HepG2 (cell line): Measurements from ENCODE around the gene APBA1. TPM values are rescaled to one million over a fixed set of nuclear protein-coding genes. Genes with fewer than 3 reads are reported as not detected.

ENCODE experiments used
- ATAC-seq: fragments of 200-7000 bp; cut with Tn5 transposase; 3 replicates; pipeline ENCODE4 v1.9.1; 2020; ENCODE audit warnings: mild to moderate bottlenecking, moderate library complexity
- BruUV-seq: library from RNA; stranded (reverse); fragments of 400-500 nt; replicated peaks from 2 replicates; lab custom pipeline; 2021; lab: Mats Ljungman, UMichigan
- CTCF ChIA-PET: fragments of 300-600 bp; formaldehyde crosslinking; extraction: SDS; loops from one replicate; lab custom pipeline; 2021; ENCODE audit warnings: low total read pairs, inconsistent platforms, low intra/inter-chr PET ratio; lab: Yijun Ruan, JAX
- POLR2A ChIA-PET: fragments of 350-600 bp; sonication (Branson Sonifier 250); formaldehyde crosslinking; loops from one replicate; lab custom pipeline; 2020; ENCODE audit warnings: antibody characterized with exemption, inconsistent platforms; lab: Yijun Ruan, JAX
- DNase-seq: peaks from one replicate; pipeline ENCODE4 v3.0.0-alpha.2; 2015; ENCODE audit warnings: low spot score
- FAIRE-seq: peaks from 3 replicates; lab custom pipeline; 2011; peaks lifted over from hg19 to GRCh38; lab: Jason Lieb, UNC
- H2AFZ ChIP-seq: one replicate; pipeline ENCODE4 v1.6.1; 2011; ENCODE audit warnings: low read length, inconsistent platforms
- H3K27ac ChIP-seq: fragments of 300-600 bp; 3 replicates; pipeline ENCODE4 v1.8.0; 2011; ENCODE audit warnings: mixed run types, mild to moderate bottlenecking, mixed read lengths, low read length, inconsistent platforms; ENCODE audit not compliant: insufficient read depth; ENCODE audit errors: extremely low read length
- H3K27me3 ChIP-seq, 2 experiments: fragments of 200-600 bp in 1 of 2; 2 replicates in 1 of 2; 3 replicates in 1 of 2; pipeline versions ENCODE4 v1.6.0 to v1.8.0; 2011; ENCODE audit warnings: low read length in 2 of 2, mild to moderate bottlenecking in 2 of 2, moderate library complexity in 2 of 2, inconsistent platforms in 1 of 2; ENCODE audit not compliant: insufficient read depth in 2 of 2, control insufficient read depth in 1 of 2
- H3K36me3 ChIP-seq, 2 experiments: fragments of 200-600 bp in 1 of 2; replicated peaks in 1 of 2; 2 replicates in 1 of 2; 3 replicates in 1 of 2; pipeline versions ENCODE4 v1.5.1 to v1.8.0; 2011; ENCODE audit warnings: low read length in 2 of 2, inconsistent platforms in 1 of 2; ENCODE audit not compliant: insufficient read depth in 2 of 2, control insufficient read depth in 1 of 2
- H3K4me1 ChIP-seq: 2 replicates; pipeline ENCODE4 v1.5.1; 2012; ENCODE audit warnings: low read length, inconsistent platforms; ENCODE audit not compliant: insufficient read depth
- H3K4me2 ChIP-seq: 2 replicates; pipeline ENCODE4 v1.6.0; 2011; ENCODE audit warnings: low read depth, low read length, inconsistent platforms
- H3K4me3 ChIP-seq, 3 experiments: fragments of 200-600 bp in 1 of 3; sonication (generic), shearing (Covaris generic) in 1 of 3; replicated peaks in 1 of 3; 2 replicates each; pipeline ENCODE4 v1.5.1; 2011 to 2016; ENCODE audit warnings: low read length in 3 of 3, inconsistent platforms in 2 of 3, low read depth in 2 of 3, mild to moderate bottlenecking in 2 of 3, control low read depth in 1 of 3, mixed read lengths in 1 of 3; ENCODE audit not compliant: insufficient read depth in 1 of 3
- H3K79me2 ChIP-seq: one replicate; pipeline ENCODE4 v1.6.1; 2011; ENCODE audit warnings: low read length, inconsistent platforms; ENCODE audit not compliant: insufficient read depth
- H3K9ac ChIP-seq: 2 replicates; pipeline ENCODE4 v1.6.0; 2011; ENCODE audit warnings: mild to moderate bottlenecking, low read depth, low read length, inconsistent platforms; ENCODE audit not compliant: insufficient read depth
- H3K9me3 ChIP-seq: 2 replicates; pipeline ENCODE4 v1.5.1; 2012; ENCODE audit warnings: mild to moderate bottlenecking, low read length
- H4K20me1 ChIP-seq: 2 replicates; pipeline ENCODE4 v1.6.0; 2011; ENCODE audit warnings: inconsistent platforms, mild to moderate bottlenecking, low read length, moderate library complexity; ENCODE audit not compliant: insufficient read depth
- AKAP8 ChIP-seq: sonication (generic); formaldehyde crosslinking; IDR thresholded peaks from 2 replicates; pipeline ENCODE4 v1.5.1; 2020; ENCODE audit warnings: mild to moderate bottlenecking, missing genetic modification reagents
- CCDC6 ChIP-seq: sonication (generic); formaldehyde crosslinking; IDR thresholded peaks from 2 replicates; pipeline ENCODE4 v1.8.1; 2022; ENCODE audit warnings: mild to moderate bottlenecking, missing genetic modification reagents, moderate library complexity
- HOMEZ ChIP-seq: IDR thresholded peaks from 2 replicates; pipeline ENCODE4 v1.6.1; 2016; ENCODE audit warnings: low read depth
- PLRG1 ChIP-seq: fragments of 450-650 bp; conservative IDR thresholded peaks from 2 replicates; pipeline ENCODE4 v1.6.1; 2016
- REL ChIP-seq: sonication (generic); formaldehyde crosslinking; conservative IDR thresholded peaks from 2 replicates; pipeline ENCODE4 v1.8.0; 2022; ENCODE audit warnings: mild to moderate bottlenecking, missing genetic modification reagents, moderate library complexity
- RFX1 ChIP-seq: fragments of 450-650 bp; IDR thresholded peaks from 2 replicates; pipeline ENCODE4 v1.6.1; 2017
- SPEN ChIP-seq: sonication (generic); formaldehyde crosslinking; IDR thresholded peaks from 2 replicates; pipeline ENCODE4 v1.5.1; 2020; ENCODE audit warnings: low read depth, mild to moderate bottlenecking, missing genetic modification reagents
- SRF ChIP-seq: IDR thresholded peaks from 2 replicates; pipeline ENCODE4 v1.6.1; 2011; ENCODE audit warnings: mild to moderate bottlenecking, low read depth, low read length, moderate library complexity
- THAP7 ChIP-seq: sonication (generic); formaldehyde crosslinking; IDR thresholded peaks from 2 replicates; pipeline ENCODE4 v1.8.1; 2023; ENCODE audit warnings: mild to moderate bottlenecking, missing genetic modification reagents
- ZNF230 ChIP-seq: sonication (generic); formaldehyde crosslinking; IDR thresholded peaks from 2 replicates; pipeline ENCODE4 v1.4.0; 2020; ENCODE audit warnings: mild to moderate bottlenecking, missing genetic modification reagents
- ZNF276 ChIP-seq: sonication (generic); formaldehyde crosslinking; IDR thresholded peaks from 2 replicates; pipeline ENCODE4 v1.4.0; 2020; ENCODE audit warnings: mild to moderate bottlenecking, low read depth, missing genetic modification reagents
- ZNF292 ChIP-seq: sonication (generic); formaldehyde crosslinking; IDR thresholded peaks from 2 replicates; pipeline ENCODE4 v1.8.1; 2022; ENCODE audit warnings: mild to moderate bottlenecking, low read depth, missing genetic modification reagents, borderline replicate concordance
- ZNF460 ChIP-seq: sonication (generic); formaldehyde crosslinking; IDR thresholded peaks from 2 replicates; pipeline ENCODE4 v1.5.1; 2020; ENCODE audit warnings: missing genetic modification reagents, mild to moderate bottlenecking, borderline replicate concordance
- WGBS: methylation state at CpG from one replicate; pipeline ENCODE4 v1.1.6; 2017; ENCODE audit warnings: low lambda C conversion rate; 5-methylcytosine and 5-hydroxymethylcytosine counted together
- in situ Hi-C: cut with HindIII; loops from 2 replicates; pipeline ENCODE4 v1.10.0; 2017; ENCODE audit warnings: low pct_unique_long_range_greater_than_20kb; ENCODE audit not compliant: extremely low pct_ligation_motif_present
- intact Hi-C: fragments of 100-400 bp; cut with micrococcal nuclease; formaldehyde crosslinking; loops from one replicate; pipeline ENCODE4 v1.10.0; 2022; ENCODE audit not compliant: unreplicated experiment
- polyA plus RNA-seq, 8 experiments: library from polyadenylated mRNA; depleted of rRNA in 3 of 8; stranded (reverse) in 7 of 8; unstranded in 1 of 8; fragments of >200 nt; fragmentation: Illumina TruSeq in 4 of 8; extraction: Trizol in 4 of 8; gene quantifications; 2 replicates each; pipeline versions ENCODE4 v1.2.1 to v1.2.3, GENCODE V29; 2011 to 2016; ENCODE audit warnings: low read depth in 4 of 8, missing spikeins in 1 of 8, mixed read lengths in 1 of 8; ENCODE audit not compliant: insufficient read depth in 1 of 8
- total RNA-seq, 5 experiments: library from RNA; depleted of rRNA; stranded (reverse); fragments of >200 nt; fragmentation: Illumina TruSeq; extraction: Trizol; gene quantifications; 2 replicates each; pipeline ENCODE4 v1.2.3, GENCODE V29; 2016; ENCODE audit warnings: low read depth in 1 of 5
- TF ChIP-seq, protein P1 (sequence below): sonication (generic); formaldehyde crosslinking; IDR thresholded peaks from 2 replicates; pipeline ENCODE4 v1.5.0; 2020; ENCODE audit warnings: mild to moderate bottlenecking, missing genetic modification reagents
- TF ChIP-seq, protein P2 (sequence below): sonication (generic); formaldehyde crosslinking; IDR thresholded peaks from 2 replicates; pipeline ENCODE4 v1.5.1; 2020; ENCODE audit warnings: missing genetic modification reagents, mild to moderate bottlenecking, borderline replicate concordance

The APBA1 gene
- total and polyA plus RNA-seq, 2 of the 13 experiments (the other 11 are each of a cell fraction or from before 2014, with no cell fraction given), result 0.15 TPM; not detected in 1

DNA sequence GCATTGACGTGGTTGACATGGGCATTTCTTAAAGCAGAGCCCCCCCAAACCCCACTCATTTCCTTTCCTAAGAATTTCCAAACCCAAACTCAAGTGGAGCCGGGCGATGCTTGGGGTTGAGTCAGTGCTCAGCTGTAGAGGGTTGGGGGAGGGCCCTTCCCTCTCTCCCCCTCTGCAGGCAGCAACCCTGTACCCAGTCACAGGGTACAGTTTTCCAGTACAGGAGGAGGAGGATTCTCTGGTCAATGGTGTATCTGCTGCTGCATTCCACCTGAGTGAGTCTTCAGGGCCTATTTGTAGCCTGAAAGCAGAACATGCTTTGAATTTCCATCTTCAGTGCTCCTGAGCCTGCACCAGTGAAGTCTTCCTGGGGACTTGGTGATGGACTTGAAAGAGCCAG lies 291.4 kb downstream of the APBA1 start (continued):
- no peak for TF ChIP-seq ZNF230

GRCh38 chr9:69380301-69380700 lies 291.9 kb downstream of the APBA1 start:
- POLR2A ChIA-PET, result no interaction called here
- CTCF ChIA-PET, result no interaction called here
- no peak for DNase-seq
- H3K27ac ChIP-seq, result no peak overlapping the region
- H3K4me2 ChIP-seq, result no peak overlapping the region
- H3K79me2 ChIP-seq, result no peaks in the 10 kb centered on the region
- ATAC-seq, result no peak
- BruUV-seq, result no TSS peak
- WGBS, result 10% methylated on average over 6 of the region's 6 CpGs
- H3K9ac ChIP-seq, result no peak overlapping the region
- no peaks in the 10 kb centered on the region for H3K36me3 ChIP-seq
- H3K4me3 ChIP-seq, result no peak overlapping the region
- no peak for FAIRE-seq
- intact Hi-C loops (no loop called here), in situ Hi-C loops (no loop called here)
- H3K9me3 ChIP-seq, result no peaks in the 10 kb centered on the region
- H2AFZ ChIP-seq, result no peak overlapping the region
- H4K20me1 ChIP-seq, result no peaks in the 10 kb centered on the region
- no peaks in the 10 kb centered on the region for H3K4me1 ChIP-seq
- peaks cover 0 to 22% of the 10 kb centered on the region in 2 experiments; a peak in 2 of 5 replicates for H3K27me3 ChIP-seq
- TF ChIP-seq, protein P1, sequence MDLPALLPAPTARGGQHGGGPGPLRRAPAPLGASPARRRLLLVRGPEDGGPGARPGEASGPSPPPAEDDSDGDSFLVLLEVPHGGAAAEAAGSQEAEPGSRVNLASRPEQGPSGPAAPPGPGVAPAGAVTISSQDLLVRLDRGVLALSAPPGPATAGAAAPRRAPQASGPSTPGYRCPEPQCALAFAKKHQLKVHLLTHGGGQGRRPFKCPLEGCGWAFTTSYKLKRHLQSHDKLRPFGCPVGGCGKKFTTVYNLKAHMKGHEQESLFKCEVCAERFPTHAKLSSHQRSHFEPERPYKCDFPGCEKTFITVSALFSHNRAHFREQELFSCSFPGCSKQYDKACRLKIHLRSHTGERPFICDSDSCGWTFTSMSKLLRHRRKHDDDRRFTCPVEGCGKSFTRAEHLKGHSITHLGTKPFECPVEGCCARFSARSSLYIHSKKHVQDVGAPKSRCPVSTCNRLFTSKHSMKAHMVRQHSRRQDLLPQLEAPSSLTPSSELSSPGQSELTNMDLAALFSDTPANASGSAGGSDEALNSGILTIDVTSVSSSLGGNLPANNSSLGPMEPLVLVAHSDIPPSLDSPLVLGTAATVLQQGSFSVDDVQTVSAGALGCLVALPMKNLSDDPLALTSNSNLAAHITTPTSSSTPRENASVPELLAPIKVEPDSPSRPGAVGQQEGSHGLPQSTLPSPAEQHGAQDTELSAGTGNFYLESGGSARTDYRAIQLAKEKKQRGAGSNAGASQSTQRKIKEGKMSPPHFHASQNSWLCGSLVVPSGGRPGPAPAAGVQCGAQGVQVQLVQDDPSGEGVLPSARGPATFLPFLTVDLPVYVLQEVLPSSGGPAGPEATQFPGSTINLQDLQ (CRISPR knock-in tag), result no peak
- TF ChIP-seq ZNF292 (CRISPR knock-in tag) (no peak), RFX1 (no peak), SRF (no peak), HOMEZ (CRISPR knock-in tag) (no peak), PLRG1 (no peak), AKAP8 (CRISPR knock-in tag) (no peak), SPEN (CRISPR knock-in tag) (no peak), ZNF460 (no peak), REL (no peak), CCDC6 (CRISPR knock-in tag) (no peak), ZNF276 (CRISPR knock-in tag) (no peak), THAP7 (no peak)
- TF ChIP-seq, protein P2, sequence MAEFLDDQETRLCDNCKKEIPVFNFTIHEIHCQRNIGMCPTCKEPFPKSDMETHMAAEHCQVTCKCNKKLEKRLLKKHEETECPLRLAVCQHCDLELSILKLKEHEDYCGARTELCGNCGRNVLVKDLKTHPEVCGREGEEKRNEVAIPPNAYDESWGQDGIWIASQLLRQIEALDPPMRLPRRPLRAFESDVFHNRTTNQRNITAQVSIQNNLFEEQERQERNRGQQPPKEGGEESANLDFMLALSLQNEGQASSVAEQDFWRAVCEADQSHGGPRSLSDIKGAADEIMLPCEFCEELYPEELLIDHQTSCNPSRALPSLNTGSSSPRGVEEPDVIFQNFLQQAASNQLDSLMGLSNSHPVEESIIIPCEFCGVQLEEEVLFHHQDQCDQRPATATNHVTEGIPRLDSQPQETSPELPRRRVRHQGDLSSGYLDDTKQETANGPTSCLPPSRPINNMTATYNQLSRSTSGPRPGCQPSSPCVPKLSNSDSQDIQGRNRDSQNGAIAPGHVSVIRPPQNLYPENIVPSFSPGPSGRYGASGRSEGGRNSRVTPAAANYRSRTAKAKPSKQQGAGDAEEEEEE (CRISPR knock-in tag), result no peak
